NCI-H748 treated with DMSO at 0.1 percent for 48 hours (cell line): Measurements from ENCODE around the gene ADAM12.

Source experiments
- DNase-seq: peaks from one replicate; lab custom pipeline; 2025; lab: John Stamatoyannopoulos, UW

ADAM12 gene

DNA sequence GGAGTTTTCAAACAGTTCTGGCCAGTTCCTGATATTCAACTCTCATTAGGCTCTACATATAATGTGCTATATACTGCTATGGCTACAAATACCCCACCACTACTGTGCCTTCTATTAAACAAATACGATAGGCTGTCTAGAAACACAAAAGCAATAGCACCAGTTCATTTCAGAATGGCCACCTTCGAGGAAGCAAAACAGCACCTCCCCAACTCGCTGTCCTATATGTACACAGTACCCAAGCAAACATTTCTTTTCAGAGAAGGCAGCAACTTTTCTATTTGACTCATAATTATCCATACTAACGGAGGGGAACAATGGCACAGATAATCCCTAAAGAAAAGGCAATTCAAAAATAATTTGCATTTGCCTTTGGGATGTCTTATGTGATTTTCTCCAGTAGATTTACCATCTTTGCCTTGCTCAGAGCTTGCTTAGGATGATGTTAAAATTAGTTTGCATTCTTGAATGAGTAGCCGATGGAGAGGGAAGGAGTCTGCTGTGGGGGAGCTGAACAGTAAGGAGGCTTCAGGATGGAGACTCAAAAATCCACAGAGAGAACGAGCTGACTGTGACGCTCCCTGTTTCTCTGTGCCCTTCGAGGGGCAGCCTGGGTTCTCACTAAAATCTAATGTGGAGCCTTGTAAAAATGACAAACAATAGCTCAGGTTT, 273.3 kb downstream of the ADAM12 start:
- no peak for DNase-seq

DNA sequence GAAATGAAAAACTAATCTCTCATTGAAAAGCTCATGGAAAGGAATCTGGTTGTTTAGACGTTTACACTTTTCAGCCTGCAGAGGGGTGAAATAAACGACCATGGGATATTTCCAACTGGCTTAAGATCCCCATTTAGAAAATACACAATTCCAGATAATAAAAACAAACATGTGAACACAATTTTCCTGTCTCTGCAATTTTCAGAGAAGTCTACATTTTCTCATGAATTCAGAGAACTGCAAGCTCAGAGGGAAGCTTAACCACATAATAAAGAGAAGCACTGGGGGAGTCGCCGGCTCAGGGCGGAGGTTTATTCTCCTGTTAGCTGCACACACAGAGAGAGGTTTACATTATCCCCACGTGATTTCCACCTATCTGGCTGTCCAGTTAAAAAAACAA, 276.8 kb downstream of the ADAM12 start:
- no peak for DNase-seq

DNA sequence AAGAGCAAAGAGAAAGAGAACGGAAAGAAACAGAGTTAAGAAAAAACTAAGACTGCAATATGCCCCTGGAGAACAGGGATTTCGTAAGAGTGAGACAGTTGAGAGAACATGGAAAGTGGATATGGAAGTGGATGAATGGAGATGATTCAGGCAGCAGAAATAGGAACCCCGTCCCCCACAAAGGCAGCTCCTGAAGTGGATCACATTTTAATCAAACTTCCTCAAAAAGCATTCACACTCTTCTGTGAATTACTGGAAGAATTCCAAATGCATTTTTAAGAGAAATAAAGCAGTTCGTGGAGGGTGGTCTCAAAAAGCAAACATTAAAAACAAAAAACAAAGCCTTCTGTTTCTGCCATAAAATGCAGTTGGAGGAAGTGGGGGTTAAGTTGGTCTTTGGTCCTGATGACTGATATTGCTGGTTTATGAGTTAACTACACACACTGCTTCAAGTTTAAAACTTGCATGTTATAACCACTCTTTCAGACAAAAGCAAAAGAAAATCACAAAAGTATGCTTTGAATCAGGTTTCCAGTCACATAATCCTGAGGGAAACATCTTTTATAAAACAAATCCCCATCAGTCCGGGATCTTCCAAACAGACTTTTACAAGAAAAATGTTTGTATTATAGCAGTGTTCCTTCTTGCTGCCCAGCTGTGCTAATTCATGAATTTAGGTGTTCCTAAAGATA, 277.6 kb downstream of the ADAM12 start:
- DNase-seq: no peak

DNA sequence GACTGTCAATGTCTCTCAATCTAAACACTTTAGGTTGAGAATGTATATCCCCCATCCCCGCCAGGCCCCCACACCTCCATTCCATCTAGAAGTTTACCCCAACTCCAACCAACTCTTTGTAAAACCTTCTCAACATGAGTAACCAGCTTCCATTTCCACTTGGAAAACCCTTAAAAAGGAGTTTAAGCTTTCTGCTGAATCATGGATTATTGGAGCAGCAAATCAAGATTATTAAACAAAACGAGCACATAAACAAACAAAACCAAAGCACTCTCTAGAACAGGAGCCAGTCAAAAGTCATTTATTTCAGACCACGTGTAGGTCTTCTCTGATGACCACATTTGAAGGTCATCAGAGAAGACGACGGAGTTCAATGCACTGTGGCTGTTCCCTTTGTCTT, 278.4 kb downstream of the ADAM12 start:
- no peak for DNase-seq

DNA sequence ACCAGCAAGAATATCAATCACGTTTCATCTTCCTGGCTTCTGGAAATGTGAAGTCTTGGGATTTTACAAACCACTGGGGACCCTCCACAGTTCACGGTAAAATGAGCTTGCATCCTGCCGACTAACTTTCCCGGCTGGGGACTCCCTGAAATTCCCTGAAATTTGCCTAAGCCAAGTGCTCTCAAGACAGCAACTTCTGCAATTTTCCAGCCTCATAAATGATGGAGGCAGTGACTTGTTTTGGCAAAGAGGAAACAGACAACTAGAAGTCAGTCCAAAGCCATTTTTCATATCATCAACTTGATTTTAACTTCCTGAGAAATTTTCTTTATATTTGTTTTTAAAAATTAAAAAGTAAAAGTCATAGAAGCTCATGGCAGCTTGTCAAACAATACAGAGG, 279.6 kb downstream of the ADAM12 start:
- DNase-seq: no peak

DNA sequence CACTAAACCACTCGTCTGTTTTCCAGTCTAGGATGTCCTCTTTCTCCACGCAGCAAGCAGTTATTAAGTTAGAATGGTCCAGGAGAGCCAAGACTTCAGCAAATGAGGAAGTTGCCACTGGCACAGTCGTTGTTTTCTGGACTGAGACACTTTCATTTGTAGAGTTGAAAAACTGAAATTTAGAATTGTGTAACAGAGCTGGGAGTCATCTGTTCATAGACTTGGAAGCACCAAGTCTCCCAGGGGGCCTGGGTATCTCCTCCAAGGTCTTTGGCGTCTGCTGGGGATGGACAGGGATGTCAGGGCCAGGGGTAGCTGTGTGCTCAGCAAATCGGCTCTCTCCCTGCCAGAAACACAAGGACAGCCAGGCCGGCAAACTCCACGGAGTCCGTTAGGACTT, 283.5 kb downstream of the ADAM12 start:
- DNase-seq: no peak

DNA sequence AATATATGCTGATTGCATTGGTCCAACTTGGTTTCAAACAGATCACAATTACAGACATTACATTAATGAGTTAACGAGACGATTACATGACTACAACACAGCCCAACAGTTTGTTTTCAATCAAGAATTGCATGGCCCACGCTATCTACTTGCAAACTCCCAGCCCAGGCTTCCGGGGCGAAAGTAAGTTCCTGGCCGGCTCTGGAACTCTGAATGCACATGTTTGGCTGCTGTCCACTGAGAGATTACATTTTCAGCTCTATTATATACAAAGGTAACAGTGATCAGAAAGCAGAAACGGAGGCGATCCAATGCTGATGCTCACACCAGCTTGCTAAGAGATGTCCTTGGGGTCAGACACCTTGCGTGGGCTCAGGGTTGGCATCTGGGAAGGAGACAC, 285.6 kb downstream of the ADAM12 start:
- DNase-seq: no peak

DNA sequence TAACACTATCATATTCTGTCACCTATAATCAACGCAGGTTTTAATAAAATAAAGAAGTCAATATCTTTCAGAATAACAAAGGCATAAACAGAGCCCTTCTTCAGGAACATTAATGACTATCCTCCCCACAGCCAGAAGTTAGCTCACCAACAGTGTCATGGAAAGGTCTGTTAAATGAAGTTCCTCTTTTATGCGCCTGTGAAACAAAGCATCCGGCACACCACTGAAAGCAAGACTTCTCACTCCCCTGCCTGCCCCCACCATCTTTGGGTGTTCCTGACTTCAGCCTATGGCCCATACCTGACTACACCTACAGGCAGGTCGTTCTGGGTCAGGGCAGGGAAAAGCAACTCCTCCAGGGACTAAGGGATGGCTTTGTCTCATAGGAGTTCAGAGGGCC, 286.5 kb downstream of the ADAM12 start:
- DNase-seq: no peak

DNA sequence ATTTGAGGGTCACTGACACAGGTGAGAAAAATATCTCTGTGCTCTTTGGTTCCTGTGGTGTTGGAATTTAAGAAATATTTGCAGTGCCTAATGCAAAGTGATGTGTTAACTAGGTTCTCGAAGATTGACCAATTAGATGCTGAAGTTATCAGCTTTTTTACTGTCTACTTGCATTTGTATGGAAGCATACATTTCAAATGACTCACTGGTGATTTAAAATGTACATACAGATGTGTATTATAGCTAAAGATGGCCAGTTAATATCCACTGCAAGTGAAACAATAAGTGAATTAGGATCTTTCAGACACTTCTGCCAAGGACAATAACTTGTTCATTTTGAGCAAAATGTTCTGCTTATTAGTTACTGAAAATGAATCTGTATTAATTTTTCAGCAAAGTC, 287.0 kb downstream of the ADAM12 start:
- DNase-seq: no peak

DNA sequence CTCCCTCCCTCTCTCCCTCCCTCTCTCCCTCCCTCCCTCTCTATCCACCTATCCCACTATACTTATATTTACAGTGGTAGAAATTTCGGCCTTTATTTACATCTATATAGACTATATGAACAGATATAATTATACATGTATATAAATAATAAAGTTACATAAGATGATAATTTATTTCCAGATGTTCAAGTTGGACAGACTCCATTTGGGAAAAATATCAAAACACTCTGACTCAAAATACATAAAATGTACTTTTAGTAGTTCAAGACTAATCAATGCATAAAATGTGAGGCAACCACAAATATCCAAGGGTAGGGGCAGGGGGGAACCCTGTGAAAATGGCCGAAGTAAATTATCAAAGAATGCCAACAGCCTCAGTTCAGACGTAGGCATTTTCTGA, 288.9 kb downstream of the ADAM12 start:
- DNase-seq: no peak

DNA sequence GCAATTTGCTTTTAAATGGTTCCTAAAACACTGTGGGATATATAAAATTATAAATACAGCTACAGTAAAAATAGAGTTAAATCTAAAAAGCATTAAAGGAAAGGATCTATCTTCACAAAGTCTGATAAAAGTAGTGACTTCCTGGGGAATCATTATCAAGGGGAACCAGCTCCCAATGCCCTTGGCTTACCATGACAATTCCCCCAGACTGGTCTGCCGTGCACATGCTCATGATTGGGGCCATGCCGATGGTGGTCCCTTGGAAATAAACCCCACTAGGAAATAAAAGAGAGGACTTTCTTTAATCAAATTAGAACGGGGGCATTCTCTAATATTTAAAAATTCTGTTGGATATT, 290.1 kb downstream of the ADAM12 start:
- DNase-seq: no peak

DNA sequence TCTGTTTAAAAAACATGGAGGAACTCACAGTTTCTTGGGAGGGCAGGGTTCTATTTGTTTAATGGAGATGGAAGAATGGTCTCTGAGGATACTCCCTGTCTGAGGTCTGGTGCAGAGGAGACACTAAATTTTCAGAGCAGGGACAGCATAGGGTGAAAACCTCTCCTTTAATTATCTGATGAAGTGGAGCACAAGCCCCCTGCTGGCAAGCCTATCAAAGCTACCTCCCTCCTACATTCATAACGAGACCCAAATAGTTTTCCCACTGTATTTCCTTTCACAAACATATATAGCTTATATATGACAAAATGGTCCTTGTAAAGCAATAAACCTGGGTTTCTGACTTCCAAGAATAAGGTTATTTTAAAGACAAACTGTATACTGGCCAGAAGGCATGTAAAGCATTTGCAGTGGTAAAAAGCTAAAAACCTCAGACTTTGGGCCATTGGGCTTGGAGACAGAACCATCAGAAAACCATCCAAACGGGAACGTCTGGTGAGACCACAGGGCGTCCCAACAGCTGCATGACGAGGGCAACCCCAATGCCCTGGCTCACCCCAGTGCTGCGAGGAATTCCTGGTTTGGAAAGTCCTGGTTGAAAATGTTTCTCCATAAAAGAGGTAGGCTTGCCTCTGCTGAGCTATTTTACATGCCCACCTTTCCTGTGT, 290.6 kb downstream of the ADAM12 start:
- DNase-seq: no peak

DNA sequence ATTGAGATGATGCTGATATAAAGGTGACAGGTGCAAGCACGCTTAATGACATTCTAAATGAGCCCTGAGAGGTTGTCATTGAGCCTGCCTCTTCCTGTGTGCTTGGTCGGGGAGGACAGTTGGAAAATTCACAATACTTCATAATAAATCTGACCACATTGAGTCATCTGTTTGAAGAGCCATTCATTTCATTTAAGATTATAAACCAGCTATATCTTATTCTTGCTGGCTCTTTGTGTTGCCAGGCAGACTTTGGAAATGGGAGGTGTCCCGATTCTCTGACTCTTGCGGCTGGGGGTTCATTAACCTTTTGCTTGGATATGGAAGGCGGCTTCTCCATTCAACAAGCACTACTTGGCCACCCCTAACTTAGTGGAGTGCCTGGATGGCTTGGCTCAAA, 293.7 kb downstream of the ADAM12 start:
- no peak for DNase-seq

DNA sequence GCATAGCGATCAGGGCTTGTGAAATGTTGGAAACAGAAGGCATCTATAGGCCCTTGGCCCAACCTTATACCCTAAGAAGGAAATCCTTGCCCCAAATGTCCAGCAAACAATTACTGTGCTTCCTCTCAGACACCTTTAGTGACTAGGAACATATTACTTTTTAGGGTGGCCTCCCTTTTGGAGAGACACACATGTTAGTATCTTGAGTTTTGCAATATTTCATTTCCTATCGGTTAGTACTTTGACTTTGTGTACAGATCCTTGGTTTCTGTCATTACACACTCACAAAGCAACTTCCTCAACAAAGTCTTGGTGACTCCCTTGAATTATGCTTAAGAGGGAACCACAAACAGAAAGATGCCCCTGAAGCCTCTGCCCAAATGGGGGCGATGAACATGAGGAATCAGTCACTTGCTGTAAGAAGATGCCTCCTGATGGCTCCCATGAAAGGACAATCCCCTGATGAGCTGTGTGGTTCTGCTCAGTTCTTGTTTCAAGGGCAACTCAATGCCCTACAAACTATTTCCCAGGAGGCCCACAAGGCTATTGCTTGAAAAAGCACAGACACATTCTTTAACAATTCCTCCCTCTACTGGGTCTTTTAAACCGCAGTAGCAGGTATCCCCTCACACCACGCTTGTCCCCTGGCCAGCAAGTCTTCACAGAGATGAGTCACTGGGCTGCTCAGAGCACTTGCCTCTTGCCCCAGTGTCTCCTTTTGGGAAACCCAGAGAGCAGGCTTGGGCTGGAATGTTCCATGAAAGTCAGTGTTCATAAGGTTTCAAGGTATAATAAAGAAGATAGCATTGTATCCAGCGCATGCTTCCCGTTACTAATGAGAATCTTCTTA, 295.7 kb downstream of the ADAM12 start:
- no peak for DNase-seq

DNA sequence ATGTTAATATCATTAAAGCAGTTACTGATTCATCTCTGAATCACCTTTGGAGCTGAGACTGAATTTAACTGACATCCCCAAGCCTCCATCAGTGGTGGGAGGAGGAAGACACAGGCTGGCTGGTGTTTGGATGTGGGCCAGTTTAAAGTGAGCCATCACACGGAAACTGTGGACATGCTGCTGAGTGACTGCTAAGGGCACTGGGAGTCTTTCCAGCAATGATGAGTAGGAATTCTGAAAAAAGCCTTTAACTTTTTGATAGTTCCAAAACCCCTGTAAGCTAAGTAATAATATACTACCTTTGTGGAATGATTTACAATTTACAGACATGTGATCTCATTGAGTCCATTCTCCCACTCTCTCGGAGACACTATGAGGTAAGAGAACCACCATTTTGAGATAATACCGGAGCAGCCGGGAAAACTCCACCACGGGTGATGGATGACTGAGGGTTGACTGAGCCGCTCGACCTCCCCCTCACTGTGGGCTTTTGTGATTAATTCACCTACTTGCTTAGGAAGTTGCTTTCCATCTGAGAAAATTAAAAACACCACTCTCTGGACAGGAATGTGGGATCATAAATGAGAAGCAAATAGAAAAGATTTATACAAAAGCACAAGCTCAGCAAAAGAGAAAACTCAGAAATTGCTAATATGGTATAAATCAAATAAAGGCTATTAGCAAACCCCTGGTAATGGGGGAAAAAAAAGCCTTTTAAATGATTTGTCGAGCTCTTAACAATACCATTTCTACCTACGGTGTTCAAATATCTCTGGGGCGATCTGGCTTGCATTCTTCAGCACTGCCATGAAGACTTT, 297.2 kb downstream of the ADAM12 start:
- no peak for DNase-seq

DNA sequence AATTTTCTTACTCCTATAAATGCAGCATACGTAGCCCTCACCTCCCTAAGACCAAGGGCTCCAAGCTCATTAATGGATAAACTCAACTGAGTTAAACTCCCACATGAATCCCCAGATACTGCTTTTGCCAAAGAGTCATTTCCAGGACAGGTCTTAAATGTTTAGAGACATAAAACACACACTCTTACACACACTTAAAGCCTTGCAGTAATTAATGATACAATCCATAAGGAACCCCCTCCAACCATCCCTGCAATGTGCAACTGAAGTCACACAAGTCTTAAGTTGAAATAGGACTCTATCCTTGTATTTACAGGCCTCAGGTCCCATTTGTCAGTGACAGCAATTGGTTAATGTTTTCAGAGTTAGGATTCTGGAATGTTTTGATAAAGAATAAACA, 297.8 kb downstream of the ADAM12 start:
- DNase-seq: no peak

DNA sequence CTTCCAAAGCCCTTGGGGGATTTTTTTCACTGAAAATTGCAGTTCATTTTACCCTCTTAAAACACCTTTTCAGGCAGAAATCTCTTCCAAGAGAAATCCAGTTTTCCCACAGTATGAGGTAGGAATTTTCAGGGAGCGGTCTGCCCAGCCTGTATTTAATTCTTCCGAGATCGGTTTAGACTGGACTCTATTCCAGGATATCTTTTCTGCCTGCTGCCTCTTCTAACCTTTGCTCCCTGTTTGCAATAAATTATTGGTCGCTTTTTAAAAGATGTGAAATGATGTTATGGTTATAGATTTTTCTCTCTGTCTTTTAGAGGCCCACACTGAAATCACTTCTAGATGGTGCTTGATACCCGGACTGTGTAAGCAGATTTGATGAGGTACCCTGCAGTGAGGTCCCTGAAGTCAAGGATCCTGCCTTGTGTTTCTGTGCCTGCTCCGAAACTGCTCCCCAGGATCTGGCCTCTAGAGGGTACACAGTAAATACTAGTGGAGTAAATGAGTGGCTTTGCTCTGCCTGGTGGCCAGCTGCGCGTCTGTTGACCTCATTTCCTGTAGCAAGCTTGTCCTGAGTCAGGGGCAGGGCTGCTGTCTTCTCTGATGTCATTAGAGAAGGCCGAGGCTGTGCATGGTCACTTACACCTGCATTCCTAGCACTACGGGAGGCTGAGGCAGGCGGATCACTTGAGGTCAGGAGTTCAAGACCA, 300.3 kb downstream of the ADAM12 start:
- no peak for DNase-seq

DNA sequence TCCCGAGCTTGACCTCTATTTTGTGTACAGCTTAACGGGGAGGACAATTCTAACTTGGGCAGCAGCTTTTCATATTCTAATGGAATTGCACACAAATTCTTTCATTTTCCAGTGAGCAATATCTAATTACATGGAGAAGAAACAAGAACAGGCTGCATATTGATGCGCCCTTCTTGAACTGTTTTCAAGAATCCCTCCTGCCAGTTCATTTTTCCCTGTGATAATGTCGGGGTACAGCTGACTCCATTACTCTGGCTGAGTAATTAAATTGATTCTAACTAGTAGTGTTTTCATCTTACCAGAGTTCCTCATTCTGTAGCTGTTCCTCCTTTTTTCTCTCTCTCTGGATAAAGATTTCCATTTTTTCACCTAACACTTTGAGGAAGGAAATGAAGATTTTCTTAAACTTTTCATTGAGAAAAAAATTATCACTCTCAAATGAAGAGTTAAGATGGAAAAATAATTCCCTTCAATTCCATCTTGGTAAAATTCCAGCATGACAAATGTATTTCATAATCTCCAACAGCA, 301.1 kb downstream of the ADAM12 start:
- DNase-seq: no peak

DNA sequence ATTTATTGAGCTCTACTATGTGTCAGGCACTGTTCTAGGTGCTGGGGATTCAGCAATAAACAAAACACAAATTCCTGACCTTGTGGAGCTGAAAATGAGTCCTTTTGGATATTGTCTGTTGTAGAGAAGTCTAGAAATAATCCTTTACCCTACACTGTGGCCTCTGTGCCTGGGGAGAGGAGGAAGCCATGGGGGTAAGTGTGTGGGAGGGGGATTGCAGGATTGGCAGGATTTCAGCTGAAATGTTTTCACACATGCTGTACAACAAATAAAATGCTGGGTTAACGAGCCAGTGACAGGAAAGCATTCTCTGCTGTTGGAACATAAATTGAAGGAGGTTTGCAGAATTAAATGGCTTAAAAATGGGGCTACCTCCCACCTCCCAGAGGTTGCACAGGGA, 302.5 kb downstream of the ADAM12 start:
- DNase-seq: no peak

DNA sequence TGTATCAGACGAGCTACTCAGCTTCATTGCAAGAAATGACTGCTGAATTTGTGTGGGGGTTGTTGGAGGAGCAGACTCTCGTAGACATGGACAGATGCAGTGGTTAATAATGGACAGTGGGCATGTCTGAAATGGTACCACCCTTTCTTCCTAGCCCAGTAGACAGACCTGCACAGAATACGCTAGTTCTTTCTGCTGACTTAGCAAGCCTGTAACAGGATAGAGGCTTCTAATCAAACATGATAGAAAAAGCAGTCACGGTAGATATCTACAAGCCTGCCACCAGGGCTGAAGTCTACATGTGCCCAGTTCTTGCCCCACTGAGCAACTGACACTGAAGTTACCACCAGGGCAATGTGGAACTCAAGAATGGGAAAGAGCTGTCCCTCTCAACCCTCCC, 303.9 kb downstream of the ADAM12 start:
- no peak for DNase-seq

DNA sequence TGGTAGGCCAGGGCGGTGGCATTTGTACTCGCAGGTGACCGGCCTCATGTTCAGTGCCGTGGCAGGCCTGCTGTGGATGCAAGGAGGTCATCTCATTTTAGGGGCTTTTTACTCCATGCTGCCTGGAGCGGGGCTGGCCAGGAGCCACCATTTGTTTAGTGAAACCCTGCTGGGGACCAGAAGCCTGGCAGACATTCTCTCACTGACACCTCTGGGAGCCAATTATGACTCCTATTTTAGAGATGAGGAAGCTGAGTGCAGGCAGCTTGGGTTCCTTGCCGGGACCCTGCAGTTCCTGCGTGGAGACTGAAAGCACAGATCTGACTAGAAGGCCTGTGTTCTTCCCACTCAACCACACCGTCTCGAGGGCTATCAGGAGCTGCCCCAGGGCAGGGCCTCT, 305.3 kb downstream of the ADAM12 start:
- DNase-seq: no peak
